Measurements from ENCODE around the gene ATP5PO. TPM values are rescaled to one million over a fixed set of nuclear protein-coding genes. Genes with fewer than 3 reads are reported as not detected.

Gene ATP5PO
- total and polyA plus RNA-seq, 2 of the 8 experiments (the other 6 are each of a cell fraction or from before 2014, with no cell fraction given) = 251 to 267 TPM

DNA sequence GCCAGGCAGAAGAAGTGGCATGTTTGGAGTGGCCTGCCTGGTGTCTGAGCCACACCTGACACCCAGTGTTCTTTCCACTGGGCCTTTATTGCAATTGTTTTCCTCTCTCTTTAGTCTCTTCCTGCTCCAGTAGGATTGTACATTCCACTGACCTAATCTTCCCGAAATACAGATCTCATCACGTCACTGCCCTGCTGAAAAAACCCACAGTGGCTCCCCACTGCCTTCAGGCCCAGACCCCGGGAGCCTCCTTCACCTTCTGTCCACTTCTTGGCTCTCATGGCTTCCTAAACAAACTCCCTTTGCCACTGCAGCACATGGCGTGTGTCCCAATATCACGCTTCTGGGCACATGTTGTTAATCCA is 25.3 kb upstream of the ATP5PO start:
- H3K23me2 ChIP-seq (ENCODE audit: low read depth, low read length) = no peaks in the 10 kb centered on the region
- no peak overlapping the region for H3K27ac ChIP-seq (ENCODE audit: low read depth, low read length)
- H3K36me3 ChIP-seq (ENCODE audit: control insufficient read depth in 2 of 4, insufficient read depth in 4 of 4, low read length in 3 of 4) = peaks cover 0 to 10% (median 2%) of the 10 kb centered on the region in 4 experiments; a peak in 2 of 8 replicates
- peaks cover 1 to 7% (median 5%) of the 10 kb centered on the region in 4 experiments; a peak in 2 of 7 replicates for H3K4me1 ChIP-seq (replicated peaks in 1 of 4; ENCODE audit: control insufficient read depth in 3 of 4, insufficient read depth in 4 of 4, low read length in 3 of 4)
- no peaks in the 10 kb centered on the region for H3K27me3 ChIP-seq (replicated peaks in 1 of 4; ENCODE audit: control insufficient read depth in 3 of 4, extremely low read depth in 1 of 4, insufficient read depth in 3 of 4, low read length in 3 of 4)
- no peak overlapping the region for H3K18ac ChIP-seq (ENCODE audit: extremely low read depth, low read length)
- H2BK120ac ChIP-seq (replicated peaks; ENCODE audit: low read depth, low read length) = no peak overlapping the region
- DNase-seq (ENCODE audit: low read depth in 1 of 2, low spot score in 2 of 2) = peak in 1 of 2 experiments; percentile 28
- peak overlapping the region; percentile 6; the same call in 1 of the 2 replicates for H2BK5ac ChIP-seq (ENCODE audit: low read depth, low read length)
- no peak overlapping the region for H4K91ac ChIP-seq (replicated peaks; ENCODE audit: insufficient read length, low read length)
- H3K4ac ChIP-seq (replicated peaks; ENCODE audit: insufficient read length, low read depth, low read length) = peak overlapping the region; percentile 0
- FAIRE-seq = no peak
- H3K23ac ChIP-seq (ENCODE audit: insufficient read length) = no peak overlapping the region
- peaks cover 7% of the 10 kb centered on the region; the same call in 1 of the 2 replicates for H3K79me1 ChIP-seq (ENCODE audit: low read depth, low read length)
- H2BK15ac ChIP-seq (ENCODE audit: low read length) = no peak overlapping the region
- H3K9ac ChIP-seq (replicated peaks in 1 of 4; ENCODE audit: extremely low read depth in 1 of 4, low read depth in 3 of 4, low read length in 3 of 4) = no peak overlapping the region
- no peak overlapping the region for H3K56ac ChIP-seq (replicated peaks; ENCODE audit: insufficient read length, low read depth, low read length)
- H4K5ac ChIP-seq (ENCODE audit: insufficient read length, low read depth, low read length) = no peak overlapping the region
- H3K79me2 ChIP-seq (ENCODE audit: control insufficient read depth in 1 of 2, insufficient read depth in 2 of 2, low read length in 2 of 2) = no peaks in the 10 kb centered on the region
- H2AK5ac ChIP-seq (ENCODE audit: low read depth, low read length) = 0 out of 2 replicates have a peak overlapping the region, but pooled peaks have one; percentile 6
- H2BK12ac ChIP-seq (ENCODE audit: low read depth, low read length) = peak overlapping the region; percentile 60; the same call in 1 of the 2 replicates
- ChIA-PET CTCF (ENCODE audit: partially characterized antibody) (interaction anchor here (1.8 to 3.8 kb wide), 2 partner anchors 12 to 17 kb away, joined by 5 to 18 read pairs; no protein-coding TSS in a partner anchor), POLR2A (ENCODE audit: partially characterized antibody) (interaction anchor here (0.8 kb wide), 1 partner anchor 378 kb away, joined by 4 read pairs; no protein-coding TSS in a partner anchor)
- H3K4me3 ChIP-seq (ENCODE audit: extremely low read depth in 1 of 4, insufficient read depth in 2 of 4, low read depth in 3 of 4, low read length in 4 of 4) = no peak overlapping the region
- H3K4me2 ChIP-seq (ENCODE audit: insufficient read depth in 1 of 2, low read depth in 2 of 2, low read length in 2 of 2) = no peak overlapping the region
- 92% methylated on average over 5 of the region's 5 CpGs; no CpG with 5 or more reads in 1 of the 2 experiments for WGBS, 2 experiments (ENCODE audit: extremely low coverage in 1 of 2, insufficient coverage in 1 of 2, insufficient read length in 1 of 2, insufficient replicate concordance in 2 of 2, low coverage in 1 of 2, low lambda C conversion rate in 2 of 2, missing lambda C conversion rate in 1 of 2)
- no peak overlapping the region for H4K8ac ChIP-seq (ENCODE audit: extremely low read depth, insufficient read depth, low read length)
- peaks cover 0 to 7% of the 10 kb centered on the region in 2 experiments; a peak in 1 of 4 replicates for H3K9me3 ChIP-seq (ENCODE audit: insufficient read depth in 2 of 2, low read depth in 1 of 2, low read length in 1 of 2)
- H4K20me1 ChIP-seq (replicated peaks in 1 of 2; ENCODE audit: control insufficient read depth in 1 of 2, insufficient read depth in 2 of 2, low read length in 2 of 2) = no peaks in the 10 kb centered on the region
- H2AFZ ChIP-seq (ENCODE audit: low read length) = no peak overlapping the region
- H3K14ac ChIP-seq (ENCODE audit: insufficient read length) = no peak overlapping the region
- H2BK20ac ChIP-seq (ENCODE audit: low read length) = peak overlapping the region; percentile 50; the same call in 1 of the 2 replicates
- TF ChIP-seq FOSL1 (IDR thresholded peaks at IDR 0.05; ENCODE audit: insufficient read depth, low read depth, low read length) (no peak), HDAC2 (IDR thresholded peaks at IDR 0.05; ENCODE audit: borderline replicate concordance in 1 of 2, low read depth in 2 of 2, low read length in 2 of 2) (no peak), BCL11A (IDR thresholded peaks at IDR 0.05; ENCODE audit: low read depth in 2 of 2, low read length in 2 of 2) (no peak), KDM4A (IDR thresholded peaks at IDR 0.05; ENCODE audit: low read depth, low read length, severe bottlenecking) (no peak), MAFK (IDR thresholded peaks at IDR 0.05; ENCODE audit: low read depth, low read length) (no peak), SAP30 (IDR thresholded peaks at IDR 0.05; ENCODE audit: insufficient read depth, insufficient replicate concordance, low read length) (no peak), CBX5 (IDR thresholded peaks at IDR 0.05; ENCODE audit: low read depth, low read length) (no peak), SUZ12 (IDR thresholded peaks at IDR 0.05; ENCODE audit: low read length) (no peak), TCF12 (IDR thresholded peaks at IDR 0.05; ENCODE audit: low read depth, low read length) (no peak), RAD21 (IDR thresholded peaks at IDR 0.05 in 1 of 2, conservative IDR thresholded peaks at IDR 0.05 in 1 of 2; ENCODE audit: low read depth in 2 of 2, low read length in 2 of 2) (no peak)
